K562 (cell line): ENCODE results near the gene ISYNA1. TPM values are rescaled to one million over a fixed set of nuclear protein-coding genes. Genes with fewer than 3 reads are reported as not detected.

ENCODE experiments used
- BCOR ChIP-seq: fragments of 450-650 bp; IDR thresholded peaks from 2 replicates; pipeline ENCODE4 v1.6.1; 2016
- E2F6 ChIP-seq, 2 experiments: IDR thresholded peaks; 2 replicates each; pipeline ENCODE4 v1.6.1; 2011; ENCODE audit warnings: borderline replicate concordance in 1 of 2, control low read depth in 1 of 2, low read depth in 1 of 2, low read length in 1 of 2, mild to moderate bottlenecking in 1 of 2, mixed read lengths in 1 of 2, moderate library complexity in 1 of 2; ENCODE audit not compliant: insufficient read depth in 1 of 2, insufficient read length in 1 of 2, poor library complexity in 1 of 2, severe bottlenecking in 1 of 2; ENCODE audit errors: extremely low read depth in 1 of 2
- FOSL1 ChIP-seq: fragments of 200-800 bp; sonication (Bioruptor generic); conservative IDR thresholded peaks from 2 replicates; pipeline ENCODE4 v1.6.1; 2016; ENCODE audit warnings: missing genetic modification characterization, missing compliant biosample characterization
- MEIS2 ChIP-seq: fragments of 450-650 bp; IDR thresholded peaks from 2 replicates; pipeline ENCODE4 v1.6.1; 2014; ENCODE audit warnings: mild to moderate bottlenecking; ENCODE audit not compliant: partially characterized antibody
- PPARD ChIP-seq: fragments of 250-450 bp; sonication (Bioruptor Pico); IDR thresholded peaks from 2 replicates; pipeline ENCODE4 v1.8.0; 2022; ENCODE audit warnings: inconsistent platforms, mild to moderate bottlenecking, moderate library complexity
- RBM34 ChIP-seq: fragments of 200-400 bp; formaldehyde crosslinking; IDR thresholded peaks from 2 replicates; pipeline ENCODE4 v1.6.1; 2018; ENCODE audit warnings: low read length, borderline replicate concordance; ENCODE audit not compliant: insufficient read depth
- RCOR1 ChIP-seq, 2 experiments: IDR thresholded peaks; 2 replicates each; pipeline ENCODE4 v1.6.1; 2012; ENCODE audit warnings: low read depth in 2 of 2, low read length in 2 of 2, borderline replicate concordance in 1 of 2, improper control_type of control experiment in 1 of 2
- REST ChIP-seq, 2 experiments: fragments of 450-650 bp; formaldehyde crosslinking in 1 of 2; IDR thresholded peaks; 2 replicates each; pipeline versions ENCODE4 v1.4.0 to v1.6.1; 2014 to 2020; ENCODE audit warnings: mild to moderate bottlenecking in 2 of 2, borderline replicate concordance in 1 of 2, low read depth in 1 of 2
- TAL1 ChIP-seq: fragments of 450-650 bp; IDR thresholded peaks from 2 replicates; pipeline ENCODE4 v1.6.1; 2016; ENCODE audit warnings: mild to moderate bottlenecking
- TEAD1 ChIP-seq, 2 experiments: fragments of 450-650 bp in 1 of 2; sonication (generic) in 1 of 2; formaldehyde crosslinking; IDR thresholded peaks; 2 replicates each; pipeline versions ENCODE4 v1.4.0 to v1.8.0; 2020 to 2022; ENCODE audit warnings: mild to moderate bottlenecking in 2 of 2, missing genetic modification reagents in 1 of 2
- TRIM25 ChIP-seq: fragments of 450-650 bp; IDR thresholded peaks from 2 replicates; pipeline ENCODE4 v1.7.0; 2016; ENCODE audit warnings: borderline replicate concordance
- ZNF395 ChIP-seq: fragments of 200-800 bp; sonication (Bioruptor generic); IDR thresholded peaks from 2 replicates; pipeline ENCODE4 v1.6.1; 2017; ENCODE audit warnings: missing genetic modification characterization, missing compliant biosample characterization
- polyA plus RNA-seq, 8 experiments: library from polyadenylated mRNA; depleted of rRNA in 4 of 8; stranded (reverse) in 5 of 8; unstranded in 3 of 8; fragments of >200 nt; fragmentation: Nextera tagmentation in 2 of 8; fragmentation: Illumina TruSeq in 1 of 8; extraction: Ambion mirVana in 2 of 8; extraction: Trizol in 1 of 8; gene quantifications; 2 replicates each; pipeline versions ENCODE4 v1.2.1 to v1.2.3, GENCODE V29; 2011 to 2014; ENCODE audit warnings: inconsistent platforms in 1 of 8, missing spikeins in 1 of 8
- total RNA-seq, 7 experiments: library from RNA; depleted of rRNA in 6 of 7; stranded (reverse); fragments of >200 nt in 6 of 7; fragmentation: Illumina TruSeq in 2 of 7; extraction: Trizol in 2 of 7; gene quantifications; 2 replicates each; pipeline versions ENCODE4 v1.2.1 to v1.2.3, GENCODE V29; 2011 to 2021; ENCODE audit warnings: low replicate concordance in 1 of 7

Gene ISYNA1
- total and polyA plus RNA-seq, 9 of the 15 experiments (the other 6 are each of a cell fraction or from before 2014, with no cell fraction given) = 21.8 to 460 (median 93.2) TPM

GRCh38 chr19:18428787-18429674 is 8.9 kb downstream of the ISYNA1 start (continued):
- TF ChIP-seq REST (IDR thresholded peaks at IDR 0.05; ENCODE audit: borderline replicate concordance) (peak; percentile 7; the same call in 1 of the 2 replicates), REST (CRISPR knock-in tag; IDR thresholded peaks at IDR 0.05; ENCODE audit: low read depth) (0 out of 2 replicates have a peak, but pooled peaks have one; percentile 59), FOSL1 (peak; percentile 31; the same call in 1 of the 2 replicates), RCOR1 (IDR thresholded peaks at IDR 0.05; ENCODE audit: borderline replicate concordance in 1 of 2, low read depth in 2 of 2, low read length in 2 of 2) (peak in 1 of 2 experiments; percentile 46; a peak in 1 of 4 replicates), BCOR (no peak), TRIM25 (no peak), RBM34 (no peak), MEIS2 (peak; percentile 54), PPARD (CRISPR knock-in tag) (no peak), ZNF395 (CRISPR knock-in tag) (0 out of 2 replicates have a peak, but pooled peaks have one; percentile 47), E2F6 (IDR thresholded peaks at IDR 0.05; ENCODE audit: borderline replicate concordance in 1 of 2, extremely low read depth in 1 of 2, insufficient read depth in 1 of 2, insufficient read length in 1 of 2, low read depth in 1 of 2, low read length in 1 of 2, poor library complexity in 1 of 2, severe bottlenecking in 1 of 2) (peak in 1 of 2 experiments; percentile 23), TEAD1 (CRISPR knock-in tag; IDR thresholded peaks at IDR 0.05) (0 out of 4 replicates have a peak, but pooled peaks of 1 of the 2 experiments have one; percentile 32), TAL1 (no peak)
